Measurements from ENCODE around the gene CSF1R.
"Not testable (repeated sequence)": the region's sequence is repeated elsewhere in the genome, so short reads cannot be mapped to it uniquely, and the experiment has no call there.

Gene CSF1R

GRCh38 chr5:150054569-150054968 is 31.8 kb downstream of the CSF1R start:
- DNase-seq = no peak

DNA sequence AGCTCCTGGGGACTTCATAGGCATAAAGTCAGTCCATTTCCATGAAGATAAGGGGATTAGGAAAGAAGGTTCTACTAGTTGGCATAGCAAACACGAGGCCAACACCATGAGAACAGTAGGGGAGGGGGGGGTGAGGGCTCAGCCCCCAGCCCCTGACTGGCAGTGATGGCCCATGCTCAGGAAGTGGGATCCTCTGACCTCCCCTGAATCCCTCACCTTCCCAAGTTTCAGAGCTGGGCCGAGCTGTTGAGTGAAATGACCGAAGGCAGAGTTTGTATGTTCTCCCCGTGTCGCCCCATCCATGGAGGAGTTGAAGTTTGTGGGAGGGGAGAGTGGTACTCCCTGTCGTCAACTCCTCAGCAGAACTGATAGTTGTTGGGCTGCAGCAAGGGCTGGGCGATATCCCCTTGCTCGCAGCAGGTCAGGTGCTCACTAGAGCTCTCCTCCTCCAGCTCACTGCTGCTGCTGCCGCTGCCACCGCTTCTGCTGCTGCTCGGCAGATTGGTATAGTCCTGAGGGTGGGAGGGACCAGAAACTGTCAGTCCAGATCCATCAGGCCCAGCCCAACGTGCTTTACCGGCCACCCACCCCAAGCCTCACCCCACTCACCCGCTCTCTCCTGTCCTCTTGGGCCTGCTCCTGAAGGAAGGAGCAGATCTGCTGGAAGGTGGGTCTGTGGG is 32.5 kb downstream of the CSF1R start:
- DNase-seq = no peak

- DNase-seq = no peak
Observed at GRCh38 chr5:150052956-150053712, 33.2 kb downstream of the CSF1R start.

- no peak for DNase-seq
Observed at GRCh38 chr5:150052226-150052955, 34.0 kb downstream of the CSF1R start.

GRCh38 chr5:150051657-150052195 is 34.6 kb downstream of the CSF1R start:
- no peak for DNase-seq

- DNase-seq = not testable (repeated sequence)
Observed at GRCh38 chr5:150050172-150050811, 36.1 kb downstream of the CSF1R start.

GRCh38 chr5:150046031-150046430 is 40.3 kb downstream of the CSF1R start:
- no peak for DNase-seq

DNA sequence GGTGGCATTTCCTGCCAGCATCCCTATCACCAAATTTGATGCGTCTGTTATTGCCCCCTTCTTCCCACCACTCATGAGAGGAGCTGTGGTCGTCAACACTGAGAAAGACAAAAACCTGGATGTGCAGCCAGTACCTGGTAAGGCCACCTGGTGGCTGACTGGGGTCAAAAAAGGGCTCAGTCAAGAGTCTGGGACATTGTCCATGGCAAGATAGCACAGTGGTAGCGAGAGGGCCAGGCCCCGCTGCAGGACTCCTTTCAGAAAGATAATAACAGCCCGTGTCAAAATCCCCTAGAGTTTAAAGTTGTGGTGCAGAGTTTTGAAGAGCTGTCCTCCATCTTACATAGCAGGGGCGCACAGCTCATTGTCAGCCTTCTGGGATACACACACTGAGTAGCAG is 40.8 kb downstream of the CSF1R start:
- no peak for DNase-seq

GRCh38 chr5:150044712-150045111 is 41.6 kb downstream of the CSF1R start:
- DNase-seq = no peak

GRCh38 chr5:150044329-150044681 is 42.0 kb downstream of the CSF1R start:
- DNase-seq = no peak

- DNase-seq = no peak
Observed at GRCh38 chr5:150043657-150044328, 42.6 kb downstream of the CSF1R start.

- no peak for DNase-seq
Observed at GRCh38 chr5:150042459-150042858, 43.9 kb downstream of the CSF1R start.

DNA sequence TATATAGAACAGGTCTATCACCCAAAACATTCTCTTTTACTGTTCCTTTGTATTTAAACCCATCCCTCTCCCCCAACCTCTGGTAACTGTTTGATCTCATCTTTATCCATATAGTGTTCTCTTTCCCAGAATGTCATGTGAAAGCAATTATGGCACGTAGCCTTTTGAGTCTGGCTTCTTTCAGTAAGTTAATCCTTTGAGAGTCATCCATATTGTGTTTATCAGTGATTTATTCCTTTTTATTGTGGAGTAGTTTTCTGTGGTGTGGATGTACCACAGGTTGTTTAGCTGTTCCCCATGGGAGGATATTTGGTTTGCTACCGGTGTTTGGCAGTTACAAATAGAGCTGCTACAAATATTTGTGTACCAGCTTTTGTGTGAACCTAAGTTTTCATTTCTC is 47.8 kb downstream of the CSF1R start:
- DNase-seq = no peak

DNA sequence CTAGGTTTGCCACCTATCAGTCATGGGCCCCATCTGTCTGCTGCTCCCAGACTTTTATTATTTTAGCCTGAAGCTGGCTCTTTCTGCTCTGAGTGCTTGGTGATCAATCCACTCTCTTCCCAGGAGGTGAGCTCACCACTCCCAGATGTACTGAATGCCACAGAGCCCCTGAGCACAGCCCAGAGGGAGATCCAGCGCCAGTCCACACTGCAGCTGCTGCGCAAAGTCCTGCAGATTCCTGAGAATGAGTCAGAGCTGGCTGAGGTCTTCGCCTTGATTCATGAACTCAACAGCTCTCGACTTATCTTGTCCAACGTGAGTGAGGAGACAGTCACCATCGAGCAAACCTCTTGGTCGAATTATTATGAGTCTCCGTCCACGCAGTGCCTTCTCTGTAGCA is 49.8 kb downstream of the CSF1R start:
- DNase-seq = no peak

DNA sequence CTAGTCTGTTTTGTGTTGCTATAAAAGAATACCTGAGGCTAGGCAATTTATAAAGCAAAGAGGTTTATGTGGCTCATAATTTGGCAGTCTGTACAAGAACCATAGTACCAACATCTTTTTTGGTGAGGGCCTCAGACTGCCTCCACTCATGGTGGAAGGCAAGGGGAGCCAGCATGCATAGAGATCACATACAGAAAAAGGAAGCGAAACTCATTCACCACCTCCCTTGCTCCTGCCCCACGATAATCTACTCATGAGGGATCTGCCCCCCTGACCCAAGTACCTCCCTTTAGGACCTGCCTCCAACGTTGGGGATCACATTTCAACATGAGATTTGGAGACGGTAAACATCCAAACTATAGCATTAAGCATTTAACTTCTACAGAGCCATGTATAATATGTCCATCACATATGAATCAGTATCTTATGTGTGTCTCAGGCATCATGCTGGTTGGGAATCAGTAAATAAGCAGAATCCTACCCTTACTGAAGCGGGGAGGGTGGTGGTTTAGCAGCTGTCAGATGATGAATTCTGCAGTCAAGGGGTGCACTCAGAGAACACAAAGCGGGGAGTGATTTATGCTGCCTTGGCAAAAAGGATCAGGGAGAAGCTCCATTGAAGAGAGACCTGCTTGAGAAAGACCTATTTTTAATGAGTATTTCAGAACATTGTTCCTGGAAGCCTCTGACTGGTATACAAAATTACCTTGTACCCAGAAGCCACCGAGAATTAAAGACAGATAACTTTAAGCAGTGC is 51.0 kb downstream of the CSF1R start:
- DNase-seq = no peak

- DNase-seq = no peak
Observed at GRCh38 chr5:150034662-150035061, 51.7 kb downstream of the CSF1R start.

GRCh38 chr5:150033334-150033733 is 53.0 kb downstream of the CSF1R start:
- no peak for DNase-seq

DNA sequence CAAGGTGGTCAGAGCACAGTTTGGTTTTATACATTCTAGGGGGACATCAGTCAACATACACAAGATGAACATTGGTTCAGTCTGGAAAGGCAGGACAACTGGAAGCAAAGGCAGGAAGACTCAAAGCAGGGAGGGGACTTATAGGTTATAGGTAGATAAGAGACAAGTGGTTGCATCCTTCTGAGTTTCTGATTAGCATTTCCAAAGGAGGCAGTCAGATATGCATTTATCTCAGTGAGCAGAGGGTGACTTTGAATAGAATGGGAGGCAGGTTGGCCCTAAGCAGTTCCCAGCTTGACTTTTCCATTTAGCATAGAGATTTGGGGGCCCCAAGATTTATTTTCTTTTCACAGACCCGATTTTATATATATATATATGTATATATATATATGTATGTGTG is 58.3 kb downstream of the CSF1R start:
- not testable (repeated sequence) for DNase-seq

GRCh38 chr5:150026682-150027172 is 59.6 kb downstream of the CSF1R start:
- no peak for DNase-seq

DNA sequence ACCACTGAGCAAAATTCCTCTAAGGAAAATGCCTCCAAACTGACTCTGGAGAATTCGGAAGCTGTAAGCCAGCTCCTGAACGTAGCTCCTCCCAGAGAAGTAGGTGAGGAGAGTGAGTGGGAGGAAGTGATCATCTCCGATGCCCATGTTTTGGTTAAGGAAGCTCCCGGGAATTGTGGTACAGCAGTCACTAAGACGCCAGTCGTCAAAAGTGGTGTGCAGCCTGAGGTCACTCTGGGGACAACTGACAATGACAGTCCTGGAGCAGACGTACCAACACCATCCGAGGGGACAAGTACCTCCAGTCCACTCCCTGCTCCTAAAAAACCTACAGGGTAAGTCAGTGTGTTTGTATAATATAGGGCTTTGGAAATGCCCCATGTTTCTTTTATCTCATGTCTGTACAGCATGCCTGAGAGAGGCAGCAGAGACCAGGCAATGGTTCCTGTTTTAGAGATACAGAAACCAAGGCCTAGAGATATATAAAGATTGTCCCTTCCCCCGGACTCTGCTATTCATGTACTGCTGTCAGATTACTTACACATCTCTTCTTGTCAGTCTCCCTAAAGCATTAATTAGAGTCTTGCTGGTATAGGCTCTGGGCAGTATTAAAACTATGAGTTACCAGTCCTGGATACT is 61.9 kb downstream of the CSF1R start:
- DNase-seq = no peak

- DNase-seq = no peak
Observed at GRCh38 chr5:150023136-150023535, 63.2 kb downstream of the CSF1R start.

All from left hindlimb (tissue), 1 donor.